Mammary microvascular endothelial cell (primary cell): Measurements from ENCODE around the gene ESR2. TPM values are rescaled to one million over a fixed set of nuclear protein-coding genes. Genes with fewer than 3 reads are reported as not detected.

Experiments
- total RNA-seq: library from RNA; depleted of rRNA; stranded (reverse); fragments of >200 nt; gene quantifications from 2 replicates; pipeline ENCODE4 v1.2.3, GENCODE V29; 2015

ESR2 gene
- 0.27 and 0.69 TPM in 2 replicates for total RNA-seq

GRCh38 chr14:64293976-64294671 is at the start of gene ESR2:
Gene ESR2 (minus strand): TSS chr14:64294371. CDS start chr14:64282985, 11,386 bp downstream.

Other genes starting within 250 kb of the ESR2 start
- 69.9 and 85.5 TPM in 2 replicates for gene MTHFD1, start 94.0 kb upstream of the ESR2 start, total RNA-seq
- gene AKAP5, start 171.1 kb upstream of the ESR2 start, total RNA-seq: 0.07 and 0.34 TPM in 2 replicates
- gene ZBTB25, start 209.5 kb upstream of the ESR2 start, total RNA-seq: 2.3 and 2.7 TPM in 2 replicates
- gene ZBTB1, start 210.4 kb upstream of the ESR2 start, total RNA-seq: 16.9 and 17.6 TPM in 2 replicates
- gene HSPA2, start 246.4 kb upstream of the ESR2 start, total RNA-seq: 2.2 and 3.6 TPM in 2 replicates